Raji (cell line): ENCODE measurements around the gene TMEM63A.

Experiments used
- POLR2A ChIP-seq: IDR thresholded peaks from 2 replicates; pipeline ENCODE4 v1.6.1; 2011; ENCODE audit warnings: low read depth, low read length, control low read depth; ENCODE audit not compliant: insufficient read depth

The TMEM63A gene

DNA sequence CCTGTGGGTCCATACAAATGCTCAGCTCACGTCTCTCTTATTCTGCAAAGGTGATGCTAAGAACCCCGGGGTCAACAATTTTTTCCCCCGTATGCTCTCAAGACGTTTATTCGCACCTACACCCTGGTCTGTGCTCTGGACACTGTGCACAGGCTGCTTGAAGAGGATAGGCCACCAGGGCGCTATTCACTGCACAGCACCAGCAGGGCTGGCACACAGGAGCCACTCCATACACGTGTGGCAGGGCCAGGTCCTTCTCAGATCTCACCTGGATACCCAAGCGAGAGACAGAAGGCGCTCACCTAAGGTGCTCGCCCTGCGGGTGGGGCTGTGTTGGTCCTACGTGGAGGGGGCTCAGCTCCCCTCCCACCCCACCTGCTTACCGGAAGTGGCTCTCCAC is 16.7 kb downstream of the TMEM63A start:
- TF ChIP-seq POLR2A: no peak

- no peak for TF ChIP-seq POLR2A
Measured at GRCh38 chr1:225863167-225863566, 19.0 kb downstream of the TMEM63A start.

DNA sequence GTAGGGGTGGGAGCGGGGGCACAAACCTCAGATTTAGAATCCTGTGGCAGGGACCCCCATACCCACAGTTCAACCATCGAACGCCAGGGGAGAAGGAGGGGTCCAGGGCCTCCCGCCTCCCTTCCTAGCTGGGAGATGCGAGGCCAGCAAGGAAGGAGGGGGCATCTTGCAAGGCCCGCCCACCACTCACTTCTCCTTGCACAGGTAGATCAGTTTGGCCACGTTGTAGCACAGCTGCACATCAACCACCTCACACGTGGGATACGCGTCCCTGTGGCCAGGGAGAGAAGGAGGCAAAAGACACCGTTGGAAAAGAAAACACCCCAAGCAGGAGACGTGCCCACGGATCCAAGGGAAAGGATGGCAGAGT is 19.6 kb downstream of the TMEM63A start:
- no peak for TF ChIP-seq POLR2A

DNA sequence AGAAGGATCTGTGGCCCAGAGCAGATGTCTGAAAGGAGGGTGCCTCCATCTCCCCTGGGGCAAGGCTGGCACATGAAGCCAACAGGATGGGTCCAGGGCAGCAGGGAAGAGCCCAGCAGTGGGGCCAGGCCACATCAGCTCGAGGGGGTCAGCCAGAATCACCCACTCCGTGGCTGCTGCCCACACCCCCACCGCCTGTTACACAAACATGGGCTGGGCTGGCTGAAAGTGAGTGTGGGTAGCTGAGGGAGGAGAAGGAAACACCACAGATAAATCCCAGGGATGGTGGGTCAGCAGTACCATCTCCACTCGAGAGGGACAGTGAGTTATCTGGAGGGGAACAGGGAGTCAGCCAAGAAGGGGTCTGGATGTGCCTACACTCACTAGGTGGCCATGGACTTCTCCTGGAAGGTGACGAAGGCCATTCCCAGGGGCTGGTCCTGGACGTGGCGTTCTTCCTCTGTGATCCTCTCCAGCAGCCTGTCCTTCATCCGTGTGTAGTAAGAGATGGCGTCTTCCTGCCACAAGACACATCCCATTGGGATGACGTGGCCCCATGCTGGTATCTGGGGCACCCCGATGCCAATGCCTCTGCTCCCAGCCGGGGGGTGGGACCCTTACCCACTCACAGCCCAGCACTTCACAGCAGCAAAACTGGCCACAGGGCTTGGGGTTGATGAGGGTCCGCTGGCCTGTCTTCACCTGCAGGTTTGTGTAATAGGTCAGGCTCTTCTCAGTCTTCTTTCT is 20.2 kb downstream of the TMEM63A start:
- no peak for TF ChIP-seq POLR2A

- no peak for TF ChIP-seq POLR2A
Measured at GRCh38 chr1:225860876-225861441, 21.2 kb downstream of the TMEM63A start.

- no peak for TF ChIP-seq POLR2A
Measured at GRCh38 chr1:225860107-225860506, 22.1 kb downstream of the TMEM63A start.

DNA sequence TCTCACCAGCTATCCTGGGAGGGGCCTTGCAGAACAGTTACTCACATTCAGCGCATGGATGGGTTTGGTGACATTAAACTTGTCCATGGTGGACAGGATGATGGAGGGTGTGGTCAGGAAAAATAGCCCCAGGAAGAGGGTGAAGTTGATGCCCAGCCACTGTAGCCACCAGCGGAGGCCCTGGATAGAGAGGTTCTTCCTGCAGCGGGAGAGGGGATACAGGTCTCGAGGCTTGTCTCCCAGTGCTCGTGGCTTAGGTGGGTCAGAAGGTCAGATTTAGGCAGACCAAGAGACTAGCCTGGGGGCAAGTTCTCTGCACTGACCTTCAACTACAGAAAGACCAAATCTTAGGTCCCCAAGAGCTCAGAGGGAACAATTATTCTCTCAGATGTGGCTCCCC is 23.0 kb downstream of the TMEM63A start:
- TF ChIP-seq POLR2A: no peak

GRCh38 chr1:225857256-225857655 is 24.9 kb downstream of the TMEM63A start:
- TF ChIP-seq POLR2A: no peak

DNA sequence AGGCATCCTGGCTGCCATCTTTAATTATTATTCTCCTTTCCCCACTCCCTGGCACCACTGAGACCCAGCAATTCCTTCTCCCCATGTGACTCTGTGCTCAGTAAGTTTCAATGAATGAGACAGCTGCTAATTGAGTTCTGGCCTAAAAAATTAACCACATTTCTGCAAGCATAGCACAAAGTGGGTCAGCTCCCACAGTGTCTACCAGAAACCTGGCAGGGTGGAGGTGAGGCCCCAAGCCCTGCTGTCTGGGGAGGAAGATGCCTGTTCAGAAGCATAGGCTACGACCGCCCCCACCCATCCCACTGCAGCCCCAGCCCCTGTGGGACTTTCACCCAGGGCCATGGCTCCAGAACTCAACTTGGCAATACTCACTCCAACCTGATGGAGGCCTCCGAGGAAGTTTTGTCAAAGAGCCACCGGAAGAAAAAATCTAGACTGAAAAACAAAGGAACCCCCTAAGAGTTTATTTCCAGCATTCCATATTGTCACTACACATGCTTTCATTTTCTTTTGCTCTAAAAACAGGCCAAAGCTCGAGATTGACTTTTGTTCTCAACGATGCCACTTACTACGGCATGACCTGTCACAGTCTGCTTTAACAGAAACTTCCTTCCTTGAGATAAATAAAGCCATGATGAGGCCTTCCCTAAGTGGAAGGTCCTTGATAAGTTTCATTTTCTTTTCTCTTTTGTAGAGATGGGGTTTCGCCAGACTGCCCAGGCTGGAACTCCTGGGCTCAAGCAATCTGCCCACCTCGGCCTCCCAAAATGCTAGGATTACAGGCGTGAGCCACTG is 26.5 kb downstream of the TMEM63A start:
- no peak for TF ChIP-seq POLR2A

DNA sequence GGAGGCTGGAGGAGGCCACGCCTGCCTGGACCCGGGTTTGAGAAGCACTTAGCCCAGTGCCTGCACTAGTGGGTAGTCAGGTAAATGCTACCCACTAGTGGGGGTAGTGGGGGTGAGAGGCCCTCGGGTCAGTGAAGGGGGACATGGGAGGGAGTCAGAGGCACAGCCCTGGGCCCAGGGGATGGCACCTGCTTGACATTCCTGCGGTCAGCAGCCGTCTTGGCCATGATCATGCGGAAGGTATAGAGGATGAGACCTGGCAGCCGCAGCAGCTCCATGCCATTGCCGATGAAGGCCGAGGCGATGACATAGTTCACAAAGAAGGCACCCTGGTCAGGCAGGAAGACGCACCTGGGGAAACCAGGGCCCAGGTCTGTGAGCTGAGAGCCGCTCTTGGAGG is 28.7 kb downstream of the TMEM63A start:
- TF ChIP-seq POLR2A: no peak

- TF ChIP-seq POLR2A: no peak
Measured at GRCh38 chr1:225852413-225853124, 29.6 kb downstream of the TMEM63A start.

DNA sequence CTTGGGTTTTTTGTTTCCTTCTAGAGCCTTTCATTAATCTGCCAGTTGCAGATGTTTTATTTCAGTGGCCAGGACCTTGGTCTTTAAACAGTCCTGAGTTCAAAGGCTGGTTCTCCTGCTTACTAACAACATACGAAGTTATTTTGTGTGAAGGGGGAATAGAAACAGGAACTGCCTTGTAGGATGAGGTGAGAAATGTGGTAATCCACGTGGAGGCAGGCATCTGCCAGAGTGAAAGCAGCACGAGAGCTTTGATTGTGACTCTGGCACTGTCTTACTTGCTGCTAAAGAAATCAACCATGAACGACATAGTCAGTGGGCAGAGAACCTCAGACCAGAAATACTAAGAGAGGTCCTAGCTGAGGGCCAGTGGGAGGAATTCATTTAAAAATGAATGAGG is 30.4 kb downstream of the TMEM63A start:
- TF ChIP-seq POLR2A: no peak

GRCh38 chr1:225850370-225850769 is 31.8 kb downstream of the TMEM63A start:
- no peak for TF ChIP-seq POLR2A

DNA sequence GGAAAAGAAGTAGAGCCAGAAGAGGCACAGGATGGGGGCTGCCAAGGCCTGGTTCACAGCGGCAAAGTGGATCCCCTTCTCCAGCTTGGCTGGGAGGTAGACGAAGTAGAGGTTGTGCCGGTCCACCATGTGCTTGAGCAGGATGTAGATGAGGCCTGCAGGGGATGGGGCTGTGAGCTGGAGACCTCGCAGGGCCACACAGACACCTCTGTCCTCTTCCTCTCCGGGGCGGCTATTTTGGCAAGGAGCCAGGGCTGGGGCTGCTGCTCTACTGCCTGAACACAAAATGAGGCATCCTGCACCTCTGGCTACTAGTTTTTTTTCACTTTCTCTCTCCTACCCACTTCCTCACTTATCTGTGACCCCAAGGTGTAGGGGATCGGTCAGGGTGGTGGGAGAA is 32.3 kb downstream of the TMEM63A start:
- TF ChIP-seq POLR2A: no peak
